GM12801 (cell line): ENCODE results near the gene ZNF747.

Experiments used
- CTCF ChIP-seq: IDR thresholded peaks from one replicate; pipeline ENCODE4 v1.5.1; 2011; ENCODE audit warnings: control low read depth; ENCODE audit not compliant: insufficient read length; ENCODE audit errors: extremely low read depth

ZNF747 gene

DNA sequence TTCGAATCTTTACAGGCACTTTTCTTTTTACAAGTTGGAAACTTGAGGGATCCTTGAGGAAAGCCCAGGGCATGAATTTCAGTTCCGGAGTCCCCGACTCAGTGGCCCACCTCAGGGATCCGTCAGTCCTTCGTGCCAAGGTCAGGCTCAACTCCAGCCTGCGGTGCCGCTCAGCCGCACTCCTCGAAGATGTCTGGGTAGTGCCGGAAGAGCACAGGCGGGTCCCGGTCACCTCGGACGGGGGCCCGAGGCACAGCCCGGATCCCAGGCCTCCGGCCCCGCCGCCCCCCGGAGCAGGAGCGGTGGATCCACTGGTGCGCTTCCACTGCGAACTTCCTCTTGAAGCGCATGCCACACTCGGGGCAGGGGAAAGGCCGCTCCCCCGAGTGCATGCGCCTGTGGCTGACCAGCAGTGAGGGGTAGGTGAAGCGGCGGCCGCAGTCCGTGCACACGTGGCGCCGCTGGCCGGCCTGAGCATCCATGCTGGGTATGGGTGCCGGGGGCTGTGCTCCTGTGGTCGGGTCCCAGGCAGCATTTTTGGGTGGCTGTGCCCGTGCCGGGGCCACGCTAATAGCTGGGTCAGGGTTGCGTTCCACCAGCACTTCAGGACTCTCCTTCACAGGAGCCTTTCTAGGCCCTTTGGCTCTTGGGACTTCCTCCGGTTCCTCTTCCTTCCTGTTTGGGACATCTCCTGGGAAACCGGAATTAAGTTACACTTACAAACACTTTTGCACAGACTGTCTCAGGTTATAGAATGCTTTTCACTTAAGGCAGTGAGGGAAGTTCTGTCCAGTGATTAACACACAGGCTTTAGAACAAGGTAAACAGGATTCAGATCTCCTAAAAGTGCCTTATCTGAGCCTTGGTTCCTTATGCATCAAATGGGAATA lies 35.3 kb upstream of the ZNF747 start:
- TF ChIP-seq CTCF = no peak

GRCh38 chr16:30569281-30569680 lies 34.6 kb upstream of the ZNF747 start:
- no peak for TF ChIP-seq CTCF

DNA sequence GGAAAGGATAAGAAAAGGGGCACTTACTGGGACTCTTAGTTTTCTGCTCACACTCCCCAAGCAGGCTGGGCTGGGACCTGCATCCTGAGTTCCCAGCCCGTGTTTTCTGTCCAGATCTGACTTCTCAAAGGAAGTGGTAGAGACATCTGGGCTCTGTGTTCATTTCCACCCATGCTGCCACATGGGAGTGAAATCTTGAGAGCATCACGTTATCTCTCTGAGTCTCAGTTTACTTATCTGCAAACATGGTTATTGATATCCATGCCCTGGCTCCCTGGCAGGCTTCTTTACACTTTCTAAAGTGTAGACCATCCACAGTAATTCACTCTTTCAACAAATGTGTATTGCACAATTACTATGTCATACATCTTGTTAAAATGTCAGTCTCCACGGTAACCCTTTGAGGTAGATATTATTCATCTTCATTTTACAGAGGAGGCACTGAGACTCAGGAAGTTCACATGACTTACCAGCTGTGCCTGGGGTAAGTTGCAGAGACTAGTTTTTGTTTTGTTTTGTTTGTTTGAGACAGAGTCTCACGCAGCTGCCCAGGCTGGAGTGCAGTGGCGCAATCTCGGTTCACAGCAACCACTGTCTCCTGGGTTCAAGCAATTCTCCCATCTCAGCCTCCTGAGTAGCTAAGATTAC lies 33.5 kb upstream of the ZNF747 start:
- TF ChIP-seq CTCF = no peak

- TF ChIP-seq CTCF = no peak
Observed at GRCh38 chr16:30567160-30567990, 32.7 kb upstream of the ZNF747 start.

- no peak for TF ChIP-seq CTCF
Observed at GRCh38 chr16:30566531-30566930, 31.9 kb upstream of the ZNF747 start.

DNA sequence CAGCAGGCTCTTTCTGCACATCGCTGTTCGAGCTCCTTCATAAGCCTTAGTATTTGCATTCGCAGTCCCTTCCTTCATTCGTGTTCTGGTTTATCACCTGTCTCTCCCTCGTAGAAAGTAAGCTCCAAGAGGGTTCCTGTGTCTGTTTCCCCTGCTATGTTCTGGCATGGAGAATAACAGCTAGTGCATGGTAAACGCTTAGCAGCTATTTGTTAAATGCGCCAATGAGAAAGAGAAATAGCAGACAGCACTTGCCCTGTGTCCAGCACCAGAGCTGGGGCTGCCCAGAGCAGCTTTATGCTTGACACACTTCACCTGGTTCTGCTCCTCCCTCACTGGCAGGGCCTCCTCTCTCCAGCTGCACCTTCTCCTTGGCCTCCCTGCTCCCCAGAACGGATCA lies 31.3 kb upstream of the ZNF747 start:
- no peak for TF ChIP-seq CTCF

- no peak for TF ChIP-seq CTCF
Observed at GRCh38 chr16:30565526-30565925, 30.9 kb upstream of the ZNF747 start.
